NOMO-1 (cell line): ENCODE measurements around the gene GLIS2.

Experiments
- DNase-seq, 2 experiments: peaks; one replicate each; lab custom pipeline; 2025; ENCODE audit not compliant: unreplicated experiment in 2 of 2; lab: John Stamatoyannopoulos, UW

GLIS2 gene

DNA sequence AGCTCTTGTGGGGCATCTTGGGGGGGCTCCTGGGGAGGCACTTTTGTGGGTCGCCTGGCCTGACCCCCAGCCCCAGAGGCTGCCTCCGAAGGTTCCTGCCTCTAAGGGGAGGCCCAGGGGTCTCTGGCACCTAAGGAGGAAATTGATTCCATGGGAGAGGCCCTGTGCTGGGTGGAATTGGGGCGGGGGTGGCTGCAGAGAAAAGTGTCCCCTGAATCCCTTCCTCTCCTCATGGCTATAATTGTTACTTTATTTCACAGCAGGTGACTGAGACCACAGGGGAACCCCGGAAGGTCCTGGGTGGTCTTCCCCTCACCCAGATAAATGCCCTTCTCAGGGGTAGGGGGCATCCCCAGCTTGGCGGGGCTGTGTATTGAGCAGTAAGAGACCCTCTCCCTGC is 3.1 kb downstream of the GLIS2 start:
- DNase-seq: no peak

DNA sequence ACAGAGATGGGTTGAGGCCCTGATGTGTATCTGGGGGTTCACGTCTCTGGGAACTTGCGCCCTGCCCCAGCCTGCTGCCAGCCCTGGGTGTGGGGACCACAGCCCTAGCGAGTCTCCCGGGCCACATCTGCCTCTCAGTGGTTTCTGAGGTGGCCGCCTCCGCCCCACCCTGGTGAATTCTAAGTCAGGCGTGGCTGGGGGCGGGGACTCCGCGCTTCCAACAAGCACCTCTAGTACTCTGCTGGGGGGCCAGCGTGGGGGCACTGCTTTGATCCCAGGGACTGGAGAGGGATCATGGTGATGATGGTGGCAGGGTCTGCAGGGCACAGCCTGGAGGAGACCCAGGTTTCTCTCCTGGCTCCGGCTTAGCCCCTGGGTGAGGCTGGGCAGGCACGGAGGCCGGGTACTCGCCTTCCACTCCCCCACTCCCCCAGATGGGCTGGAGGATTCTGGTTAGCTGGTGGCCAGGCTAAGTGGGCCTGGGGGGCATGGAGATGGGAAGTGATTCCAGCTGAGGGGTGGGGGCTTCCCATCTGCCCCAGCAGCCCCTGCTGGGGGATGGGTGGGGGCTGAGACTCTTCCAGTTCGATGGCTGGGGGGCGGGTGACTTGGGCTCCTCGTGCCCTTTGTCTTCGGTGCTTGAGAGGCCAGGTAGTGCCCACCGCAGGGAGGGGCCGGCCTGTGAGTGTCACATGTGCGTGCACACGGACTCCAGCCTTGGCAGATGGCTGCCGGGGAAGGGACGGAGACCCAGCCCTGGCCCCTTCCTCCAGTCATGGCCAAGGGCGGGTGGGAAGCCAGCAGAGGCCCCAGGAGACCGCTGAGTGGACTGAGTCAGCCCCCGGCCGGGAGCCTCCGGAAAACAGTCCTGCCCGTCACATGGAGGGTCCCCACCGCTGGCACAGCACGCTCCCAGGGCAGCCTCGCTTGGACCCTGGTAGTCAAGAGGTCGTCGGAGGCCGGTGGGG is 3.9 kb downstream of the GLIS2 start:
- DNase-seq: no peak

DNA sequence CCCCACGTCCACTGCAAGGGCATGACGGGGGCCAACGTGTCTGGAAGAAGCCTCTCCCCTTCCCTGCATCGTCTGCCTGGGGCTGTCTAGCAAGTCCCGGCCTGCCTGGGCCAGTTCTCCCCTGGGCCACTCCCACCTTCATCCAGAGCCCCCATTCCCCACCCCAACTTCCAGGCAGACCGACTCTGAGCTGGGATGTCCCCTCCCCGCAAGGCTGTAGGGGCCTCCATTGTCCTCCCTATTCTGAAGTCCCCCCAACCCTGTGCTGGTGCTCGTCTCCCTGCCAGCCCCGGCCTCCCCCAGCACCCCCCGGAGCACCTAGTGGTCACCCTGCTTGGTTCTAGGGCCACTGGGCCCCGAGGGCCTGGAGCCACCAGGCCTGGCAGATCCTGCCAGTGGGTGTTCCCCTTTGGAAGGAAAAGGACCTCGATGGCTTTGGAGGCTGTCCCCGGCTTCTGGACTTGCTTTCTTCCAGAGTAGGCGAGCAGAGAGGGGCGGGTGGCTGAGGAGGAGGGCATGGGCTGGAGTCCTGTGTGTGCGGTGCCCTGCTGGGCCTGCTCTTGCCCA is 4.8 kb downstream of the GLIS2 start:
- DNase-seq: no peak

DNA sequence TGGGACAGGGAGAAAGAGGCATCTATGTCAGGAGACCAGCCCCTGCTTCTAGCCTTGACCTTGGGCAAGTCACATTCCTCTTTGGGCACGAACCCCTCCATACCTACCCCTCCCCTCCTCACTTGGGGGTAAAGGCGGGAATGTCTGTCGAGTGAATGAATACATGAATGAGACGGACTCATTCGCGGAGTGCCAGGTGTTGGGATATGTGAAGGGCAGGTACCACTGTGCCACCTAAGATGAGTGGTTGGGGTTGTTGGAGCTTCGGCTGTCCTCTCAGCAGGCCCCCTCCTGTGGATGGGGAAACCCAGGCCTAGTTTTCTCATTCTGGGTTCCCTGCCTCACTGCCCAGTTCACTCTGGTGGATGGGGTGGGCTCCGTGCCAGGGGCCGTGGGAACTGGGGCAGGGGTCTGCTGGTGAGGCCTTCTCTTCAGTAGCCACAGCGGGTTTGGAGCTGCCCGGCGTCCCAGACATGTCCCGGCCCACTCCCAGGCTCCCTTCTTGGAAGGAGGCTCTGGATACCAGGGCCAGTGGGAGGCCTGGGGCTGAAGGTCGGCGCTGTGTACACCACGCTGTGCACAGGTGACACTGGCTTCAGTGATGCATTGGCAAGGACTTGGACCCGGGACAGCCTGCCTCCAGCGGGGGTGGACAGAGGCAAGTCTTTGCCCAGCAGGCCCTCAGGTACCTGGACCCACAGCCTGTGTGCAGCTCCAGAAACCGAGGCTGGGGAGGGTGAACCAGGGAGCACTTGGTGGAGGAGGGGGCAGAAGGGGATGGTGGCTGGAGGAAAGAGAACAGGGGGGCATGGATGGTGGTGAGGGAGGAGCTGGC is 5.6 kb downstream of the GLIS2 start:
- no peak for DNase-seq

DNA sequence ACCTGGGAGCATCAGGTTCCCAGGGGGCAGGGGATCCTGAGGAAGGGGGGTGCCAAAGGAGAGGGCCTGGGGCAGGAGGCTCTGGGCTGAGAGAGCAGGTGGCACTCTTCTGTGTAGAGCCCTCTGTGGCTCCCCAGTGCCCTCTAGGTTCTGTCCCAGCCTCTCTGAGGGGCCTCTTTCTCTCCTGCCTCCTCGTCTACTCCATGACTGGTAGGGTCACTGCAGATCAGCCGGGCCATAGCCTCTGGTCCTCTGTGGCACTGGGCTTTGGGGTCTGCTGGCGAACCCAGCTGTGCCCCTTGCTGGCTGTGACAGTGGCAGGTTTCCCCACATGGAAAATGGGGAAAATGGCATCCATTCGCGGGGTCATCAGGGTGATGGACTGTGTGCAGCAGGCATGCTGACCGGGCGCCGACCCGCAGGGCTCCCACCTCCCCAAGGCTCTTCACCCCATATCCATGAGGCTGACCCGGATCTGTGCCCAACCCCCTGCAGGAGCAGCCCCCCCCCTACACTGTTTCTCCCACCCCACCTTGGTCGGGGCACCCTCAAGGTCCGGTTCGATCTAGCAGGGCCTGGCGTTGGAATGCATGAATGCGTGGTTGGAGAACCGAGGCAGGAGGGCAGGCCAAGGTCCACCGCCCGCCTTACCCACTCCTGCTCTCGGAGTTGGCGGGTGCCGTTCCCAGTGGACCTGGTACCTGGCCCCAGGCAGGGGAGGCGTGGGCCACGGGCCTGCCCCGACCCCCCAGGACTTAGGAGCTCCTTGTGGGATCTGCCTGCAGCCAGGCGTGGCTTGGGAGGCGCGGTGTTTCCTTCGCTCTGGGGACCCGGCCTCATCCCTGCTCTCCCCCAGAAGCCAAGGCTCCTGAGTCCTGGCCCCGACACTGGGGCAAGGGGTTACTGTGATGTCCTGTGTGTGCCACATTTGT is 6.5 kb downstream of the GLIS2 start:
- no peak for DNase-seq

DNA sequence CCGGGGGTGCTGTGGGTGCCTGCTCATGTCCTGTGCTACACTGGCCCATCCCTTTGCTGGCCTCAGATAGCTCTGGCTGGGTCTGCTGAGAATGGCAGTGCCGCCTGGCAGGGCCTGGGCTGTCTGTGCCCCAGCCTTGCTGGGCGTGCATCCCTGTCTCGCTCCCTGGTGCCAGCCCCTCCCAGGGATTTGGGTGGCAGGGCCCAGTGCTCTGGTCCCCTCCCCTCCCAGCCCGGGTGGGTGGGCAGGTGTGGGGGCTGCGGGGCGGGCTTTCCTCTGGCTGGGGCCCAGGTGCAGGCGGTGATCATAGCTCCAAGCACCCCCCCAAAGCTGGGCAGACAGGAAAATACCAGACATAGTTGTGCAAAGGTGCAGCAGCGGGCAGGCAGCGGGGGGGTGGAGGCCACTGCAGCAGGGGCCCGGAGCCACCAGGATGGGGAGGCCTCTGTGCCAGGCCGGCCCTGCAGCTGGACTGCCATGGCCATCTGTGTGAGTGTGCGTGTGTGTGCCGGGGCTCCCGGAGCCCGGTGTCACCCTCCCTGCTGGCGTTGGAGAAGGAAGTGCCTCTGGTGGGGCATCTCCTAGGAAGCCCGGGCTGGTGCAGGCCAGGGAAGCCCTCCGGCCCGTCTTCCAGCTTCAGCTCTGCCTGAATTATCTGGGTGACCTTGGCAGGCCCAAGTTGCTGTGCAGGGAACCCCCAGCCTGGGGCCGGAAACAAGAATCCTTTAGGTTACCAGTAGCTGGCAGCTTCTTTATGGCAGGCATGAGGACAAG is 7.4 kb downstream of the GLIS2 start:
- DNase-seq: no peak

DNA sequence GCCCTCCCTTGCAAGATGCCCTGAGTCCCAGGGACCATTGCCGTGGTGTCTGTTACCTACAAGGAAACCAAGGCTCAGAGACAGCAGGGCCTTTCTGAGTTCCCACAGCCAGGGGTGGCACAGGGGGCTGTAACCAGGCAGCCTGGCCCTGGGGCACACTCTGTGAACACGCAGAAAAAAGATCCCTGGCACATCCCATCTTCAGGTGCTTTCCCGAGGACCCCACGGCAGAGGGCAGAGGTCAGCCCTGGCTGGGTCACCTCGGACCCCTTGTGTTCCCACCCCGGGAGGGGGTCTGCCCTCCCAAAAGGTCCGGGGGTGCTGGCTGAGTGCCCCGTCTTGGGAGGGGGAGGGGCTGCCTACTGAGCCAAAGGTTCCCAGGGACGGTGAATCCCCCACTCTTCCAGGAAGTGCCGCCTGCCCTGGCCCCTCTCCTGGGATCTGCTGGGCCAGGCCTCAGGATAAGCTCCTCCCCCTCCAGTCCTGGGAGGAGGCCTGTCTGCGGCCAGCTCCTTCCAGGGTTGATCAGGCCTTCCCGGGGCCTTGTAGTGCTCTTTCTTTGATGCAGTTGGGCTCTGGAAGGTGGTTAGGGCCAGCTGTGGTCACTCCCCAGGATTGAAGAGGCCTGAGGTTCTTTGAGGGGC is 8.1 kb downstream of the GLIS2 start:
- no peak for DNase-seq

DNA sequence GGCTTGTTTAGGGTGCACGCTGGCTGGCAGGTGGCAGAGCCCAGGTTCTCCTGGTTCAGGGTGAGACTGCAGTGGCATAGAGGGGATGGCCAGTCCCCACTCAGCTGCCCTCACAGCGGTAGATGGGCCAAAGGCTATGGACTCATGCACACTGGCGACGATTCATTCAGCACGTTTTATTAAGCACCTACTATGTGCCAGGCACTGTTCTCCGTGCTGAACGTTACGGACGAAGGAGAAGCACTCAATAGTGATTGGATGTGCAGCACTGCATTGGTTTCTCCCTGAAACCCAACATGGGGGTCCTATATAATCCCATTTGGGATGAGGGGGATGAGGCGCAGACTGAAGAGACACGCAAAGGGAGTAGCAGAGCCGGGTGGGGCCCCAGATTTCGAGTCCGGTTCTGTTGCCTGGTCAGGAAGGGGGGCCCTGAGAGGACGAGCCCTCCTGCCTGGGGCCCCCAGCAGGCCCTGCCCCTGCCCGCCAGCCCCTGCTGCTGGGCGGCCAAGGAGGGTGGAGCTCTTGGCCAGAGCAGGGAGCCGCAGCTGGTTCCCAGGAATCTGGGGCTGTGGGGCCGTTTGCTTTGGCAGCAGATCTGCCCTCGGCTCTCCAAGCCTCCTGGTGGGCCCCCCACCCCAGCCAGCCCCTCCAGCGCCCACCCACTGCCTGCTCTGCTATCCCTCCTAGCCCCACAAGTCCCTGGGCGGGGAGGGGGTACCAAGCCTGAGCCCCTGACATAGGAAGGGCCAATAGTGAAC is 8.8 kb downstream of the GLIS2 start:
- DNase-seq: no peak

DNA sequence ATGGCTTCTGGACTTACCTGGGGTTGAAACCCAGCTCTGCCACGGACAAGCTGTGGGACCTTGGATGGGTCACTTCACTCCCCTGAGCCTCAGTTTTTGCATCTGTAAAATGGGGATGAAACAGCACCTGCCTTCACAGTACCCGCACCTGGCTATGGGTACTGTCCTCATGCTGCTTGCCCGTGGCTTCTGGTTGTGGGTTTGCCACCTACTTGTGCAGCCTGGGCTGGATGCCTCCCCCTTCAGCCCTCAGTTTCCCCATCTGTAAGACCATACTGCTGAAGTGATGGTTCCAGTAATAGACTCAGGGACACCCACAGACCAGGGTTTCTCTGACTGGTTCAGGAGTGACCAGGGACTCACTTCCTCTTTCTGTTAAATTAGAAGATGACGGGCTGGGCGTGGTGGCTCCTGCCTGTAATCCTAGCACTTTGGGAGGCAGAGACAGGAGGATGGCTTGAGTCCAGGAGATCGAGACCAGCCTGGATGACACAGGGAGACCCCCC is 9.4 kb downstream of the GLIS2 start:
- peak; percentile 29 to 67 for DNase-seq

DNA sequence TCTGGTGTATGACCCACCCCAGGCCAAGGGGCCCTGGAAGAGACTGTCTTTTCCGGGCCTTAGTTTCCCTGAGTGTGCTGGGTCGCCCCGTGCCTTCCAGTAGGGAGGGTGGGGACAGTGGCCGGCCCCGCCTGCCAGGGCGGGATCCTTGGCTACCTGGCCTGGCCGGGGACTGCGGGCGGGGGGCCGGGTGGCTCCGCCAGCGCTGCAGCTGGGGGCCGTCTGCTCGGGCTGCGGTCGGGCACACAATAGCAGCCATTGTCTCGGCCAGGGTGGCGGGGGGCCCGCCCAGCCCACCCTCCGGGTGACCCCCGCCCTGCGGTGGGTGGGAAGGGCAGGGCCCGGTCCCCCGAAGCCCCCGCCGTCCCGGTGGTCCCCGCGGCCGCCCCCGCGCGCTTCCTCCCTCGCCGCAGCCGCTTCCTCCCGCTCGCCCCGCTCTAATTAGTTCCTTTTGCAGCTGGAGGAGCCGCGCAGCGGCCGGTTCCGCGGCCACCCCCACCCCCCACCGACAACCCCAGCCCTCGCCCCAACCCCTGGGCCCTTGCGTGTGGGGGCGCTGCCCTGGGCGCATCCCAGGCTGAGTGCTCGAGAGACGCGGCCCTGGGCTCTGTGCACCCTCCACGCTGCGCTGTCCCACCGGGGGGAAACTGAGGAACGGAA is 11.6 kb downstream of the GLIS2 start:
- DNase-seq: peak; percentile 14 to 26

DNA sequence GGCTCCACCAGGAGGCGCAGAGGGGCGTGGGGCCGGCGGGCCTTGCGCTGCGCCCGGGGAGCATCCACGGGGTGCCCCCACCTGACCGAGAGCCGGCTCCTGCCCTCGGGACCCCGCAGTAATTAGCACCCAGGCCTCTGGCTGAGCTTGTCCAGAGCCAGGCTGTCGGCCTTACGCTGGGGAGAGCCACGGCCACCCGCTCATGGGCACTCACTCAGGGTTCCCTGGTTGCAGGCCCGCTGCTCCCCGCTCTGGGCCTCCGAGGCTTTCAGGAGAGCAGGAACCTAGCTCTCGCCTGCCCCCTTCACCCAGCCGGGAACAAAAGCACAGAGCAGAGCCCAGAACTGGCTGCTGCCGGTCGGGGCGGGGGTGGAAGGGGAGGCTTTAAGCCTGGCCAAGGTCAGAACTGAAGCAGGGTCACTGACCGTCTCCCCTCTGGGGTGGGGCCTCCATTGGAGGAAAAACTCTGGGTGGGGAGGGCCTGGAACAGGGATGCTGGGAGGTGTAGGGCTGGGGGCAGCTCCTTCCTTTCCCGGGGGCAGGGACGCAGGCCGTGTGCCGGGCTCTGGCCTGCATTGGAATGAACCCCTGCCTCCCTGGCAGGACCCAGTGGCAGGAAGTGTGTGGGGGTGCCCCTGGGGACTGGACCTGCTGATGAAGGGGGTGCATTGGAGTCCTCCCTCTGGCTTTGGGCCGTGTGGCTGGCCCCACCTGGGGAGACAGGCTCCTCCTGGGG is 12.3 kb downstream of the GLIS2 start:
- DNase-seq: peak; percentile 68 to 81

DNA sequence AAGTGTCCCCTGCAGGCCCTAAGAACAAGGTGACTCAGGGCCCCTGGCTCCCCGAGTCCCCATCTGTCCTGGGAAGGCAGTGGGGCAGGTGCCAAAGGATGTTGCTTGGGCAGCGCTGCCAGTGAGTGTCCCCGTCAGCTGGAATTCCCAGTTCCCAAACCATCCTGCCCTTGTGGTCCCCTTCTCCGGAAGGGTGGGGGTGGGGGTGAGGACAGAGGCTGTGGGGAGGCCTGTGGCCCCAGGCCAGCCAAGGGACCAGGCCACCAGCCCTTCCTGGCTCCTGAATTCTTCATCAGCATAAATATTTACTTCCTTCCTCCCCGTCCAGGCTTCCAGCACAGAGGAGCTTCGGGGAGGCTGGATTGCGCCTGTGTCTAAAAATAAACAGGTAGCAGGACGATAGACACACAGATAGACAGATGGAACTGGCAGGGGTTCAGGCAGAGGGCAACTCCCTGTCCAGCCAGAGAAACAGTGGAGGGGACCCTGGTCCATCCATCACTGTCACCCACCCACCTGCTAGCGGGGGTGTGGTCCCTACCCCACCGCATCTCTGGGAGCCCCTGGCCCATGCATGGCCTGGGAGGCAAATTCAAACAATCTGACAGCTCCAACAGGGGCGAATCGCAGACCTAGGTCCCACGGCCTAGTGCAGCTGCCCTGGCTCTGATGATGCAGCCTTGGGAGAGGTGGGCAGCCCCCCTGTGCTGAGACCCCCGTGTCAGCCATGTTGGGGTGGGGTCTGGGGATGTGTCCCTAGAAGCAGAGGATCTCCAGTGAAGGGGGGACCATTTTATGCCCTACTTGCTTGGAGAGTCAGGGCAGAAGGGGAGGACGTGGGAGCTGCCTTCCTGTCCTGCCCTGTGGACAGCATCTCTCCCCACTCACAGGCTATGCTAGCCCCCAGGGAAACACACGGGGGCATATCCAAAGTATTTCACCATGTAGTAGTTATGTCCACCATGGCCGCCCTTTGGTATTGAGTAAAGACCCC is 13.2 kb downstream of the GLIS2 start:
- DNase-seq: no peak

DNA sequence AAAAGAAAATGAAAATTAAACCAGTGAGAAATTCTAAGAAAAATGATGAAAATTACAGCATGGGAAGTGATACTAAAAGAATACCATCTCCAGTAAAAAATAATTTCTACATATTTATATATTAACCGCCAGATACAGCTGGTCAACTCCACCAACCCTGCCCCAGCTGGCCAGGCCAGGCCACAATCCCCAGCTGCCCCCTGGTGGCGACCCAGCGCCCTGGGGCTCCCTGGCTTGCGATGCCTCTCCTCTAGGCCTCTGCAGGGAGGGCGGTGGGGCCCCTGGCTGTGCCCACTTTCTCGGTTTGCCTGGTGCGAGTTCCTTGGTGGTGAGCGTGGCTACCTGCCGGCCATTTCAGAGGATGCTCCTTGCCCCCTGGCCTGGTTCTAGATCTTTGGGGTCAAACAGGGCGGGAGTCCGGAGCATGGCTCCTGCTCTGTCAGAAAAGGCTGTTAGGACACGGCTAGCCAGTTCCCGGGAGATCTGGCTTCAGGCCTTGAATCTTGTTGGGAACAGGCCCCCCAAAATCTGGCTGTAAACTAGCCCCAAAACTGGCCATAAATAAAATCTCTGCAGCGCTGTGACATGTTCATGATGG is 14.5 kb downstream of the GLIS2 start:
- DNase-seq: peak; percentile 54 to 57

DNA sequence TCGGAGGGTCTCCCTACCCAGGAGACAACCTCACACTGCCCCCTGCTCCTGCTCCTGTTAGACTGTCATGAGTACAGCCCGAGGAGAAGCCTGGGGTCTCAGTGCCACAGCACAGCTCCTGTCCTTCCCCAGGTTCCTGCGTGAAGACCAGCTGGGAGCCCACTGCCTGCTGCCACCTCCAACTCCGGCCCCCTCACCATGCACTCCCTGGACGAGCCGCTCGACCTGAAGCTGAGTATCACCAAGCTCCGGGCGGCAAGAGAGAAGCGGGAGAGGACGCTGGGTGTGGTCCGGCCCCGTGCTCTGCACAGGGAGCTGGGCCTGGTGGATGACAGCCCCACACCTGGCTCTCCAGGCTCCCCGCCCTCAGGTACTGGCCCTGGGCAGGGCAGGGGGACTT is 16.2 kb downstream of the GLIS2 start:
- no peak for DNase-seq

DNA sequence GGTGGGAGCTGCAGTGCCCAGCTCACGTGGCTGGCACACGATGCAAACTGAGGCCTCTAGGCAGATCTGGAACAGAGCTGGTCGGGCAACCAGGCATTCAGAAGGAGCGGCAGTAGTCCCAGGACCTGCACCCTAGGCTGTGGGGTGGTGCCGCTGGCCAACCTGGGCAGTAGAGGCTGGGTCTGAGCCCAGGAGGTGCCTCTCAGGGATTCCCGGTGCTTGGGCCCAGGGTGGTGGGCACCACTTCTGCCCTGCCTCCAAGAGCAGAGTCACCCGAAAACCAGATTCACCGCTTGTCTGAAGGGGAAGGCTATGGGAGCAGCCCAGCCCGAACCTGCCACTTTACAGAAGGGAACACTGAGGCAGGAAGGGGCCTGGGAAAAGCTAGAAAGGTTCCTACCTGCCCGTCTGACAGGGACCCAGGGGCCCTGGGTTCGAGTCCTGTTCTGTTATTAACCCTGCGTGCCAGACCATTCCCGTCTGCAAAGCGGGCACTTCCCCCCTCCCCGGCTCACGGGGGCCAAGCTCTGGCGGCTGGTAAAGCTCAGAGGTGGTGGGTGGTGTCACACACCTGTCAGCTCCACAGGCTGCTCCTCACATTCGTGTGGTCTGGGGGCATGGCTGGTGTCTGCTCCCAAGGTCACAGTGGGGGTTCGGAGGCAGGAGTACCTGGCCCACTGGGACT is 16.9 kb downstream of the GLIS2 start:
- no peak for DNase-seq
